Hematopoietic multipotent progenitor cell treated with erythropoietin and hydrocortisone succinate and interleukin-3 and kit ligand, for 15 days (in vitro differentiated cells): ENCODE data around the gene CABLES2.
A peak's percentile ranks its signal among the peaks of the same experiment; 100 is the strongest.
"Not testable (repeated sequence)": the region's sequence is repeated elsewhere in the genome, so short reads cannot be mapped to it uniquely, and the experiment has no call there.

Experiments used
- DNase-seq: peaks from one replicate; pipeline ENCODE4 v3.0.0-alpha.2; 2015; ENCODE audit warnings: low spot score

CABLES2 gene

DNA sequence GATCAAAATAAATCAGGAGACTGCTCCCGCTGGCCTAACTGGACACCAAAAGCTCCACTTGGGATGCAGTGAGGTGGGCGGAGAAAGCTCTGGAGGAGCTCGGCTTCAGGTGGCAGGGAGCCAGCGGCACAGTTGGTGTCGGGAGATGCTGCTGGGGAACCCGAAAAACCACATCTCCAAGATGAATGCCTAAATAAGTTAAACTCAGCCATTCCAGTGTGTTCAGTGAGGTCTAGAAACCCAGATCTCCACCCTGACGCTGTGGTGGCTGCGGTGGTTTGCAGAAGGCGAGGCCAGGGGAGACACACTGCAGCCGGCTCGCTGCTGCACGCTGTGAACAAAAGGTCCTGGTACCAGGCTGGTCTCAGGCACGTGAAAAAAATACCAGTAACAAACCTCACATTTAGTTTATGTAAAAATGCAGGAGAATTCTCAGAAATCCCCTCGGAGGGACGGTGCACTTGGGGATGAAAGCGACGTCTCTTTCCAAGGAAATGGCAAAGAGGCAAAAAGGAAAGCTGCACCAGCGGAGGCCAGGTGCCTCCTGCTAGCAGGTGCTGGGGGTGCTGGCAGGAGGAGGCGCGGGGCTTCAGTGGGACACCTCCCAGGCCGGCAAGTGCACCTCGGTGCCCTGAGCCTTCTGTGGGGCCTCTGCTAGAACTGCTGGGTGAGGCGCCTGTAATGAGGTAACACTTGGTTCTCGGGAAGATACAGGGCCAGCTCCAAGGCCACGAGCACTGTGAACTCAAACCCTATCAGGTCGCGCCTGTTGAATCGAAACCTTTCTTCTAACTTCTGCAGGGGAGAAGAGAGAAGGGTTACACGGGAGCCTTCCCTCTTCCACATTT, 16.5 kb downstream of the CABLES2 start:
- no peak for DNase-seq

DNA sequence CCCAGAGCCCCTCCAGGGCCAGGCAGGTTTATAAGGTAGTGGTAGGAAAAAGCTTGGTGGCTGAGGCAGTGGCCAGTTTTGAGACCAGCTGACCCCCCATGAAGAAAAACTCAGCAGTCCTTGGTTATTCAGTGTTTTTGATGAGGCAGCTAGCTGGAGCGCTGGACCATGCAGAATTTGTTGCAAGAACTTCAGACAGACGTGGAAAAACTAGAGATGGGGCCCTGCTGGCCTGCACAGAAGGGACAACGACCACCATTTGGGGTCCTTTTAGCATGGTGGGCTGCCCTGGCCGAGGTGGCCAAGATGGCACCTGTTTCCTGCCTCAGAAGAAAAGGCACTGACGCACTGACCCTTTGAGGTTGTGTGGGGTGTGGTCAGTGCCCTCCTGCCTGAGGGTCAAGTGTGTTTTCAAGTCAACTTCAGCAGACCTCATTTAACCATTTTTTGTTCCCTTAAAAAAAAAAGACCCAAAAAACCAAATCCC, 17.4 kb downstream of the CABLES2 start:
- DNase-seq: no peak

DNA sequence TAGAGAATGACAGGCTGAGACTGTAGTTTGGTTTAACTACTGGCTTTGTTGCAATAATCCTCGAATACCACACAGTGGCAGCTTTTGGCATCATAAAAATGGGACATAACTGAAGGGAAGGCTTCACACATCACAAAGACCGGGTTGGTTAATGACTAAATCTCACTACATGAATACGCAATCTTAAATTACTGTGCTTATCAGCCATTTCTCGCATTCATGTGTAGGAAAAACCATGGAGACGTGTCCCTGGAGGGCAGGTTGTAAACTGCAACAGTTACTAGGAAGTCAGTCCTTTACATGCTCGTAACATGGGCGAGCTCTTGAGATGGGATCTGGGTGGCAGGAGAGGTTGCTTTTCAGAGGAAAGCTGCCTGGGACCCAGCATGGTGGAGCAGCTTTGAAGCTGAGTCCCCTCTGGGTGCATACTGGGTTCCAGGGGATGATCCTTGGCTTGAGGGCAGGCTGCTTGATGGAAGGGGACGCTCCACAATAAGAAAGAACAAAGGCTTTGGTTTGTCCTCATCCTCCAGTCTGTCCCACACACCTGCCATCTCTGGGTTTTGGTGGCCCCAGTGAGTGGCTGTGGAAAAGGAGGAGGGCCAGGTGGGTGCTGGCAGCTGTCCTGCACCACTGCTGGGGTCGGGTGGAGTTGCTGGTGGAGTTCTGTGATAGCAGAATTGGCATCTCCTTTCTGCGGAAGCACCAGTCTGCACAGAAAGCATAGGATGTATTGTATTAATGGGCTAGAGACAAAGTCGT, 18.1 kb downstream of the CABLES2 start:
- no peak for DNase-seq

DNA sequence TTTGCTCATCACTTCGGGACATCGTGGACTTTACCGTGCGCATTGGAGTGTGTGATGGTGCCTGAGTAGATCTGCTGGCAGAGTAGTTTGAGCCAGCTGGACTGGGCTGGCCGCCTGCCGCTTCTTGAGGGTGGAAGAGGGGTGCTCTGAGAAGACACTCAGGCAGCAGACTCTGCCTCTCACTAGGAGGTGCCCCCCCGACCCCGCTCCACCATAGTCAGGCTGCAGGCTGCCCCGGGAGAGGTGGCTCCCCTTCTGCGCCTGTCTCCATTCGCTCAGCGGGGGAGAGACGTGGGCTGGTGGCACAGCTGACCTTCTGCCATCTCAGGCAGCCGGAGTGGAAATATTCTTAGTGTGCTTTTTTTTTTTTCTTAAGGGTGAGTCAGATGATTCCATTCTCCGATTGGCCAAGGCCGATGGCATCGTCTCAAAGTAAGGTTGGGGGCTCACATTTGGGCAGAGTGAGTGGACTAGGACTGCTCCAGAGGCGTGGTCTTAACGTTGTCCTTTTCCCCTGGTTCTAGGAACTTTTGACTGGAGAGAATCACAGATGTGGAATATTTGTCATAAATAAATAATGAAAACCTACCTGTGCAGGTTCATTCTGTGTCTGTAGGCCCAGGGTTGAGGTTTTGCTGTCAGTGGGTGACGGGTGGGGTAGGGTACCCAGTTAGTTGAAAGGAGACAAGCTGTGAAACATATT, 19.0 kb downstream of the CABLES2 start:
- no peak for DNase-seq

DNA sequence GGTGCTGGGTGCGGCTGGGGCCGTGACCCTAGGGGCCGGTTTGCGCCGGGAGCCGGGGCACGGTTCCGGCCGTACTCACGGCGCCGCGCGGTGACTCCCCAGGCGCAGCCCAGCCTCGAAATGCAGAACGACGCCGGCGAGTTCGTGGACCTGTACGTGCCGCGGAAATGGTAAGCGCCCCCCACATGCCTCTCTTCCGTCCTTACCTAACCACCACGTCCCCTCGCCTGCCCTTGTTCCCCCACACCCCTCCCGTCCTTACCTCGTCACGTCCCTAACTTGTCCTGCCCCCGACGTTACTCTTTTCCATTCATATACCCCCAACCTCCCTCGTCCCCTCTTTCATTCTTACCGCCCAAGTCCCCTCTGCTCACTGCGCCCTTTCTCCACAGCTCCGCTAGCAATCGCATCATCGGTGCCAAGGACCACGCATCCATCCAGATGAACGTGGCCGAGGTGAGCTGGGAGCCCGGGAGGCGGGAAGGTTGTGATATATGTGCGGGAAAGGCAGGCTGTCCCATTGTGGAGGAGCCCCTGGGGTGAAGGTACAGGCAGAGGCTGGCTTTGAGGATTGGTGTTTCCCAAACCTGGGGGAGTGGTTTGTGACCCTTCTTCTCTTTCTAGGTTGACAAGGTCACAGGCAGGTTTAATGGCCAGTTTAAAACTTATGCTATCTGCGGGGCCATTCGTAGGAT, 19.7 kb downstream of the CABLES2 start:
- no peak for DNase-seq

DNA sequence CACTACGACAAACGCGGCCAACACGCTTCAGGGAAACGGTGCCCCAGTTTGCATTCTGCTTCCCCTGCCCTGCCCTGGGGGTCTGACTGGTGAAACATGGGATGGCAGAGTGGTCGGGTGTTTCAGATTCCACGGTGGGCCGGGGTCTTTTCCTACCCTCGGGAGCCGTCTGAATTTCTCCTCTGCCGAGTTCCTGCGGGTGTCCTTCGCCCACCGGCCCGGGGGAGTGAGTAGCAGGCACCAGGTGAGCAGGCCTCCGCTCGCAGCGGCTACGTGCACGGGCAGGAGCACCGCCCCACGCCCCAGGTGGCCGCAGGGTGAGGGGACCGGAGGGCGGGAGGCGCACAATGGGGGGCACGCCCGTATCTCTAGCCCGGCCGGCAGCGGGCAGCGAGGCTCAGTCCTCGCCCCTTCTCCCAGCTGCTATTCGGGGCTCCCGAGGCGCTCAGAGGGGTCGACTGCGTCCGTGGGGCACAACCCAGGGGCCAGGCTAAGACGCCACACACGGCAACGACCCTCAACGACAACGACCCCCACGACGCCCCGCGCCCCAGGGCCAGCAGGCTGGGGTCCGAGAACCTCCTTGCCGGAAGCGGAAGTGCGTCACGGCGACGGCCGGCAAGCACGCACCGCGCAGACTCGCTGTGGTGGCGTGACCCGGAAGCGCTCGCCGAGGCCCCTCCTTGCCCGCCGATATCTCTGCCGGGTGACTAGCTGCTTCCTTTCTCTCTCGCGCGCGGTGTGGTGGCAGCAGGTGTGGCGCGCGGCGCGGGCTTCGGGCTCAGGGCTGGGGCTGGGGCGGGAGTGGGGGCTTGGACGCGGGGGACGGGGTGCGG, 20.5 kb downstream of the CABLES2 start, which contains the start of gene RPS21:
RPS21 (plus strand) TSS at position 721 of the 836 bp plus-strand sequence. CDS start 236 bp downstream, outside the sequence.
- DNase-seq: peak; percentile 94

DNA sequence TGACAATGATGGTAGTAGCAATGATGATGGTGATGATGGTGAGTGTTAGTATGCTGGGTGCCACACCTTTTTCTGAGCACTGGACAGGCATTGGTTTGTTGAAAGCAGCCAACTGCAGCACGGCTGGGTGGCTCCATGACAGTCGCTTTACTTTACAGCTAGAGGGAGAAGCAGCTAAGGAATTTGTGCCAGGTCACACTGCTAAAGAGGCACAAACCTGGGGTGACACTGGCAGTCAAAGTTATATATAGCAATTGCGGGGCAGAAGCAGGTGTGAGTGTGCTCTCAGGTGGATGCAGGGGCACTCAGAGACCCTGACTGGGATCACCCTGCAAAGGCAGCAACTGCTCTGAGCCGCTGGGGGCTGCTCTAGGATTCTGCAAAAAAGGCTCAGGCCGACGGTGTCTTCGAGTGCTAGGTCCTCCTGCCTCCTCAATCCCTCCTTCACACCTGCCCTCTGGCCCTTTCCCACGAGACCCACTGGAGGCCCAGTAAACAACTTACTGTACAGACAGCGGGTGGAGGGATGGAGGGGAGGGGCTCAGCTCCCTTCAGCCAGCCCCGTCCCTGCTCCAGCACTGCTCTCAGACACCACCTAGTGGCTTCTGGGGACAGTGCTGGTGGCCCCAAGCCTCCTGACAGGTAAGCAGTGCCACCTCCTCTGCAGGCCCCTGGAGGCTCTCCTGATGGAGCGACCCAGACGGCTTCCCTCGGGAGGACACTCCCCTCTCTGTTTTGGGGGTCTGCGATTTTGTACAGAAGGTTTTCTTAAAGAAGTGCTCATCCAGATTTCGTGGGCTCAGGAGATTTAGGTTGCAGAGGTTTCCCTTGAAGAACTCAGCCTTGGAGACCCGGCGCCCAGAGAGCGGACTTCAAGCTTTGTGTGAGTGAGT, 24.5 kb downstream of the CABLES2 start:
- DNase-seq: peak; percentile 70

DNA sequence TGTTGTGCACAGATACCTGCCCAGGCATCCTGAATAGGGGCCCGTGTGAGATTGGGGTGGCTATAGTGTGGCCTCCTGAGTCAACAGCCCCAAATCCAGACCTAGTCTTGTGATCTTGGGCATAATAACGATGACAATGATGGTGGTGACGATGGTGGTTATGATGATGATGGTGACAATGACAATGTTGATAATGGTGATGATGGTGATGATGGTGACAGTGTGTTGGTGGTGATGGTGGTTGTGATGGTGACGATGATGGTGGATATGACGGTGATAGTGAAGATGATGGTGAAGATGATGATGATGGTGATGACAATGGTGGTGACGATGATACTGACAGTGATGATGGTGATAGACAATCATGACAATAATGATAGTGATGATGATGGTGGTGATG, 25.2 kb downstream of the CABLES2 start:
- no peak for DNase-seq

DNA sequence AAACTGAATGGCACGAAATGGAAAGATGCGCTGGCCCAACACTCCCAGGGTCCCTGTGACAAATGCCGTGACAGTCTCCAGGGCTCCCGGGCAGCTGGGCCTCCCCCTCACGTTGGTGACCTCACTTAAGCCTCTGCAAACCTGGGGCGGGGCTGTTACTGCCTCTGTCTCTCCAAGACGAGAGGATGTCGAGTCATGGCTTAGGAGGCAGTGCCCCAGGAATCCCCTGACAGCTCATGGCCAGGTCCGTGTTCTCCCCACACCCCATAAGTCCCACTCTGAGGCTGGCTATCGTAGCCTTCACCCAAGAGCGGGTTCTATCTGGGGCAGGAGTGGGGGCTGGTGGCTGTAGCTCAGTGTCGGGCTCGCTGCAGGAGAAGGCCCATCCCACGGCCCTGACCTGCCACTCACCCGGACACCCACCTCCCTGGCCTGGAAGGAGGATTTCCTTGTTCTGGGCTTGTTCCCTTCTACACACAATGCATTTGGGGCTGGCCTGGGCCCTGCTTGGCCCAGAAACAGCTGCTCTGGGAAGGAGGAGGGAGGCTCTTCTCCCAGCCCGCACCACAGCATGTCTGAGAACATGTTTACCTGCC, 25.8 kb downstream of the CABLES2 start:
- peak; percentile 33 for DNase-seq

DNA sequence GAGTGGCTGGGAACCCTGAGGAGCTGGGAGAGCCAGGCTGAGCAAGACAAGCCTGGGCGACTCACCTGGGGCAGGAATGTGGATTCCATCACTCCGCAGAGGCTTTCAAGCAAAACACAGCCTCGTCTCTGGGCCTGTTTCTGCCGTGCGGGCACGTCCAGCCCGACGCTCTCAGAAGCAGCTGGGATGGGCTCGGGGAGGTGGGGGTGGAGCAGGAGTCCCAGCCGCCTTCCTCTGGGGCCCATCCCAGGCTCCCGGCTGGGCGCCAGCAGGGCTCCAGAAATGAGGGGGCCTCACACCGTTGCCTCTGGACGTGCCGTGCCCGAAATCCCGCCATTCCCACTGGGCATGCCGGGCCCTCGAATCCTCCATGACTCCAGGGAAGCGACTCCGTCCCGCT, 28.9 kb downstream of the CABLES2 start:
- no peak for DNase-seq

DNA sequence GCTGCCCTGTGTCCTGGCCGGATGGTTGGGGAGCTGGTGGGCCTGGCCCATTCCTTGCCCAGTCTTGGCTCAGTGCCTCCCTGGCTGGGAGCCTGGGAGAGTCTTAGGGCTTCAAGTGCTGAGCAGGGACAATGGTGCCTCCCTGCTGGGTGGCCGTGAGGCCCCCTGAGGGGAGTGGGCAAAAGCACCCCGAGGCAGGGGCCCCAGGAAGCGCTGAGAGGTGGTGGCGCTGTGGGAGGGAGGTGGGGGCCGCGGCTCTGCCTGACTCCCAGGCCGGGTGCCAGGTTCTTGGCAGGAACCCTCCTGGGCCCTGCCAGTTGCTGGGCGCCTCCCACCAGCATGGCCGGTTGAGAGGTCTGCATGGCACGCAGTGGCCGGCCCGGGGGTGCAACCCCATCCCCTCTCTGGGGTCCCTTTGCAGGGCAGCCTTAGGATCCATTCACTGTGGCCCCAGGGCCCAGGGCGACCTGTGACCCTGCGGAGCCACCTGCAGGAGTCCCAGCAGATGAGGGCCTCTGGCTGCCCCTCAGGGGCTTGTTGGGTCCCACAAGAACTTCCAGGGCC, 29.4 kb downstream of the CABLES2 start:
- no peak for DNase-seq

DNA sequence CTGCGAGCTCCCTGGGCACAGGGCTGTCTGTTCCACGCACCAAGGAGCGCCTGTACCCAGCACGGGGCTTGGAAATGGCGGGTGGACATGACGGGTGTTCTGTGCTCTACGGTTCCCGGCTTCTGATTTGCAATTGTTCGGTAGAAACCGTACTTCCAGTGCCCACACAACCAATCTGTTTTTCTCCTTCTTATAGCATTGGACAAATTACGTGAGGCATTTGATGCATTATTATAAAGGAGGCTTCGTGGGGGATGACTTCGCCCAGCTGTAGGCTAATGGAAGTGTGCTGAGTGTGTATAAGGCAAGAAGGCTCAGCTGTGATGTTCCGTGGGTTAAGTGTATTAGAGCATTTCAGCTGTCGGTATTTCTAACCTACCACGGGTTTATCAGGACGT, 30.0 kb downstream of the CABLES2 start:
- DNase-seq: no peak

DNA sequence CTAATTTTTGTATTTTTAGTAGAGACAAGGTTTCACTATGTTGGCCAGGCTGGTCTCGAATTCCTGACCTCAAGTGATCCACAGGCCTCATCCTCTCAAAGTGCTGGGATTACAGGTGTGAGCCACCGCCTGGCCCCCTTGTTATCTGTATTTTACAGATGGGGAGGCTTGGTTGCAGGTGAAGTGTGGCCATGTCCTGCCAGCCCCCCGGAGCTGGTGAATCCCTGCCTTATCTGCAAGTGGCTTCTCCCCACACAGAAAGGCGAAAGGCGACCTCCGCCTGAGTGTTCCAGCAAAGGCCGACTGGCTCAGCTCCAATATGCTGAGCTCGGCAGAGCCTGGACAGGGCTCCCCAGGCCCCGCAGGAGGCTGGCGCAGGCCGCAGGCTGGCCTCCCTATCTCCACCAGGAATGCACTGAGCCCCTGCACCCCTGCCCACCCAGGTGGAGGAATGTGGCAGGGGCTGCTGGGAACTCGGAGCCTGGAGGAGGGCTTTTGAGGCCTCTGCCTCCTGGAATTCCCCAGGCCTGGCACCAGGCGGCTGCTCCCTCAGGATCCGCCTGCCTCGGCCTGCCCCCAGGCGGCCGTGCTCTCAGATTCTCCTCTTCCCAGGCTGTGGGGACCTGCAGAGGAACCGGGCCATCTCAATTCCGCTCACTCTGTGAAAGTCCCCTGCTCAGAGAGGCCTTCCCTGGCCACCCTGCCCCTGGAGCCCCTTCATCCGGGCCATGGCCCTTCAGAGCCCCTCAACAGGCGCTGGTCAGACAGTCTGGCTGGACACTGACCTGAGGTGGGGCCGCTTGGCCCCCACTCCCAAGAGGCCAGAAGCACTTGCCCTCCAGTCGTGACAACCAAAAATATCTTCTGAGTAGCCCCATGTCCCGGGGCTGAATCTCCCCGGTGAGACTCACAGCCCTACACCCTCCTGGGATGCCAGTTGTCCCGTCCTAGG, 30.7 kb downstream of the CABLES2 start:
- DNase-seq: no peak

DNA sequence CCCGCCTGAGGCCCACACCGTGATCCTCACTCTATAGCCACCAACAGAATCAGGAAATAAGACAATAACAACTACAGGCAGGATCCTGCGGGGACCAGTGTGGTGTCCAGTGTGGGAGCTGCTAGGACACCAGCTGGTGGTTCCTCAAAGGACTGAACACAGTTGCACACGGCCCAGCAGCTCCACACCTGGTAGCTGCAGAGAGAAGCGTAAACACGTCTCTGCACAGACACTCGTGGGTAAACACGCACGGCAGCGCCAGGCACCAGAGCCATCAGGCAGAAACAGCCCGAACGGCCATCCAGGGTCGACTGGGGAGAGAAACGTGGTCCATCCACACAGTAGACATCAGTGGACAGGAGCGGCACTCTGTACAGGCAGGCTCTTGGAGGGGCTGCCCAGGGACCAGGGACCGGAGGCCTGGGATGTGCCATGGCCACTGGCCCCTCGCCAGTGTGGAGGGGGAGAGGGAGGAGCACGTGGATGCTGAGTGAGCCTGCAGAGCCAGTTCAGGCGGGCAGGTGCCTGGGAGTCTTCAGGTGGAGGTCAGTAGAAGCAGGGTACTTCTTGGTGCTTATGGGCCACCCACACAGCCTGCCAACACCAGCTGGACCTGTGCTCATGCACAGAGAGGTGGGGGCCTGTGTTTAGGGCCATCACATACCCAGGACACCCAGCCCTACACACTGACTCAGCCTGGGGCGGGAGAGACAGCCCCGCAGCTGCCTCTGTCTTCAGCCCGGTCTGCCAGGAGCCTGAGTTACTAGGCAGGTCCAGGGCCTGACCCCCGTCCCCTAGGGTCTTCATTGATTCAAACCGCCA, 32.5 kb downstream of the CABLES2 start:
- no peak for DNase-seq

DNA sequence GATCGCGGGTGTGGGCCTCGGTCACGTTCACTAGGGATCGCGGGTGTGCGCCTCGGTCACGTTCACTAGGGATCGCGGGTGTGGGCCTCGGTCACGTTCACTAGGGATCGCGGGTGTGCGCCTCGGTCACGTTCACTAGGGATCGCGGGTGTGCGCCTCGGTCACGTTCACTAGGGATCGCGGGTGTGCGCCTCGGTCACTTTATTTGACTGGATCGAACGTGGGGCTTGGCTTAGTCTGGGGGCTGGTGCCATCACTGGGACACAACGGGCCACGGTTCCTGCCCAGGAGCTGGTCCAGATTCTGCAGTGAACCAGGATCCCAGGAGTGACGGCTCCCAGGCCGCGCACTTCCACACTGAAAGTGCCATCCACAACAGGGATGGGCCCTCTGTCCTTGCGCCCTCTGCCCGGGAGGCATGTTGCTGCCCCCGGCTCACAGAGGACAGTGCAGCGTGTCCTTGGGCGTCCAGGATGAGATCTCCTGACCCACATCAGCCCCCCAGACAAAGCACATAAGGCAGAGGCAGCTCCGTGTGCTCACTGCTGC, 33.4 kb downstream of the CABLES2 start:
- not testable (repeated sequence) for DNase-seq
